Body of pancreas (tissue), 4 donors: ENCODE data around the gene ANTXRL.

Experiments used
- POLR2A ChIP-seq, 3 donors: fragments of 450-650 bp; IDR thresholded peaks; one replicate each; pipeline ENCODE4 v1.6.1; 2016; ENCODE audit warnings: antibody characterized with exemption in 3 of 3, mild to moderate bottlenecking in 2 of 3
- TF ChIP-seq, protein P1 (sequence below), 7 experiments: fragments of 450-650 bp in 4 of 7; fragments of 200-600 bp in 3 of 7; sonication (generic) in 3 of 7; IDR thresholded peaks; one replicate each; pipeline ENCODE4 v1.5.1; 2016 to 2019; ENCODE audit warnings: antibody characterized with exemption in 7 of 7

DNA sequence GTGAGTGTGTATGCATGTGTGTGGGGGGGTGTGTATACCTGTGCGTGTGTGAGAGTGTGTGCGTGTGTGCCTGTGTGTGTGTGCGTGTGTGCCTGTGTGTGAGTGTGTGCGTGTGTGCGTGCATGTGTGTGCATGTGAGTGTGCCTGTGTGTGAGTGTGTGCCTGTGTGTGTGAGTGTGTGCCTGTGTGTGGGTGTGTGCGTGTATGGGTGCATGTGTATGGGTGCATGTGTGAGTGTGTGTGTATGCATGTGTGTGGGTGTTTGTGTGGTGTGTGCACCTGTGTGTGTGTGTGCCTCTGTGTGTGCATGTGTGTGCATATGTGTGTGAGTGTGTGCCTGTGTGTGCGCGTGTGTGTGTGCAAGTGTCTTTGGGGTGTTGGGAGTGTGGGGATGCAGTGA, 6.4 kb downstream of the ANTXRL start:
- TF ChIP-seq, protein P1, sequence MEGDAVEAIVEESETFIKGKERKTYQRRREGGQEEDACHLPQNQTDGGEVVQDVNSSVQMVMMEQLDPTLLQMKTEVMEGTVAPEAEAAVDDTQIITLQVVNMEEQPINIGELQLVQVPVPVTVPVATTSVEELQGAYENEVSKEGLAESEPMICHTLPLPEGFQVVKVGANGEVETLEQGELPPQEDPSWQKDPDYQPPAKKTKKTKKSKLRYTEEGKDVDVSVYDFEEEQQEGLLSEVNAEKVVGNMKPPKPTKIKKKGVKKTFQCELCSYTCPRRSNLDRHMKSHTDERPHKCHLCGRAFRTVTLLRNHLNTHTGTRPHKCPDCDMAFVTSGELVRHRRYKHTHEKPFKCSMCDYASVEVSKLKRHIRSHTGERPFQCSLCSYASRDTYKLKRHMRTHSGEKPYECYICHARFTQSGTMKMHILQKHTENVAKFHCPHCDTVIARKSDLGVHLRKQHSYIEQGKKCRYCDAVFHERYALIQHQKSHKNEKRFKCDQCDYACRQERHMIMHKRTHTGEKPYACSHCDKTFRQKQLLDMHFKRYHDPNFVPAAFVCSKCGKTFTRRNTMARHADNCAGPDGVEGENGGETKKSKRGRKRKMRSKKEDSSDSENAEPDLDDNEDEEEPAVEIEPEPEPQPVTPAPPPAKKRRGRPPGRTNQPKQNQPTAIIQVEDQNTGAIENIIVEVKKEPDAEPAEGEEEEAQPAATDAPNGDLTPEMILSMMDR (IDR thresholded peaks at IDR 0.05): no peak
- no peak for TF ChIP-seq POLR2A (IDR thresholded peaks at IDR 0.05)
